Left lung (tissue), 10 donors: ENCODE results near the gene ULK4. TPM values are rescaled to one million over a fixed set of nuclear protein-coding genes. Genes with fewer than 3 reads are reported as not detected.

Experiments used
- ATAC-seq: fragments of 200-7000 bp; cut with Tn5 transposase; one replicate; pipeline ENCODE4 v1.9.1; 2020; ENCODE audit warnings: moderate library complexity
- DNase-seq, 4 donors: peaks; one replicate each; pipeline ENCODE4 v3.0.0-alpha.2; 2013 to 2020
- H3K27ac ChIP-seq, 2 donors: fragments of 200-600 bp; sonication (generic) in 1 of 2; one replicate each; pipeline versions ENCODE4 v1.5.0 to v1.8.0; 2020 to 2021
- H3K27me3 ChIP-seq, 2 donors: fragments of 200-600 bp; sonication (generic) in 1 of 2; one replicate each; pipeline versions ENCODE4 v1.5.0 to v1.8.0; 2020 to 2021
- H3K36me3 ChIP-seq, 2 donors: fragments of 200-600 bp; sonication (generic) in 1 of 2; one replicate each; pipeline versions ENCODE4 v1.5.0 to v1.8.0; 2020 to 2021
- H3K4me1 ChIP-seq, 2 donors: fragments of 200-600 bp; one replicate each; pipeline ENCODE4 v1.8.0; 2021
- H3K4me3 ChIP-seq, 2 donors: fragments of 200-600 bp; sonication (generic) in 1 of 2; one replicate each; pipeline versions ENCODE4 v1.5.0 to v1.8.0; 2020 to 2021; ENCODE audit warnings: mild to moderate bottlenecking in 1 of 2
- H3K9me3 ChIP-seq, 2 donors: fragments of 200-600 bp; sonication (generic) in 1 of 2; one replicate each; pipeline versions ENCODE4 v1.5.0 to v1.8.0; 2020 to 2021
- CTCF ChIP-seq, 2 donors: fragments of 200-600 bp; sonication (generic) in 1 of 2; IDR thresholded peaks; one replicate each; pipeline versions ENCODE4 v1.5.0 to v1.8.0; 2021; ENCODE audit warnings: antibody characterized with exemption in 2 of 2
- intact Hi-C, 2 donors: fragments of 100-400 bp; cut with DNase I; formaldehyde crosslinking; loops; one replicate each; pipeline versions ENCODE4 v1.11.2 to v1.14.2; 2022
- polyA plus RNA-seq, 6 donors: library from polyadenylated mRNA; unstranded; fragments of 120-200 nt; gene quantifications; one replicate each; pipeline ENCODE4 v1.2.1, GENCODE V29; 2013; ENCODE audit not compliant: insufficient read length in 6 of 6
- total RNA-seq, 2 donors: library from RNA; stranded (reverse); fragmentation: NEBNext Ultra II Directional; extraction: Animal tissue kit (Norgen Biotek cat#: 25700); gene quantifications; one replicate each; pipeline ENCODE4 v1.2.1, GENCODE V29; 2021
- donor health status: DM: no; HTN: yes; CAD: no.
- donor health status: DM: no; HTN: no; CAD: no.

Gene ULK4
- total and polyA plus RNA-seq, 8 donors = 3.9 to 12.1 (median 5.6) TPM

GRCh38 chr3:41581700-41582099, 380.2 kb downstream of the ULK4 start:
- no peak for TF ChIP-seq CTCF (IDR thresholded peaks at IDR 0.05)
- no peak overlapping the region for H3K4me3 ChIP-seq
- no peak overlapping the region for H3K27ac ChIP-seq
- ATAC-seq = no peak
- no peak for DNase-seq
- no peaks in the 10 kb centered on the region for H3K36me3 ChIP-seq
- intact Hi-C loops = no loop called here
- H3K9me3 ChIP-seq = no peaks in the 10 kb centered on the region
- H3K27me3 ChIP-seq = no peaks in the 10 kb centered on the region
- no peaks in the 10 kb centered on the region for H3K4me1 ChIP-seq

GRCh38 chr3:41580274-41580959, 381.5 kb downstream of the ULK4 start:
- Histone ChIP-seq H3K9me3 (no peaks in the 10 kb centered on the region), H3K4me1 (no peaks in the 10 kb centered on the region), H3K36me3 (no peaks in the 10 kb centered on the region), H3K4me3 (no peak overlapping the region), H3K27me3 (no peaks in the 10 kb centered on the region), H3K27ac (no peak overlapping the region)
- no peak for TF ChIP-seq CTCF (IDR thresholded peaks at IDR 0.05)
- intact Hi-C loops = no loop called here
- ATAC-seq = no peak
- no peak for DNase-seq

- no peaks in the 10 kb centered on the region for H3K27me3 ChIP-seq
- H3K9me3 ChIP-seq = no peaks in the 10 kb centered on the region
- H3K36me3 ChIP-seq = no peaks in the 10 kb centered on the region
- DNase-seq (no peak), ATAC-seq (no peak)
- intact Hi-C loops = no loop called here
- H3K4me1 ChIP-seq = no peaks in the 10 kb centered on the region
- H3K4me3 ChIP-seq = no peak overlapping the region
- no peak for TF ChIP-seq CTCF (IDR thresholded peaks at IDR 0.05)
- H3K27ac ChIP-seq = no peak overlapping the region
Observed at GRCh38 chr3:41579861-41580260, 382.0 kb downstream of the ULK4 start.

- no peak overlapping the region for H3K4me3 ChIP-seq
- intact Hi-C loops = no loop called here
- no peak for TF ChIP-seq CTCF (IDR thresholded peaks at IDR 0.05)
- no peaks in the 10 kb centered on the region for H3K27me3 ChIP-seq
- H3K27ac ChIP-seq = no peak overlapping the region
- DNase-seq (no peak), ATAC-seq (peak; percentile 66)
- H3K36me3 ChIP-seq = no peaks in the 10 kb centered on the region
- H3K9me3 ChIP-seq = no peaks in the 10 kb centered on the region
- H3K4me1 ChIP-seq = no peaks in the 10 kb centered on the region
Observed at GRCh38 chr3:41578798-41579197, 383.1 kb downstream of the ULK4 start.

- Histone ChIP-seq H3K27me3 (no peaks in the 10 kb centered on the region), H3K9me3 (no peaks in the 10 kb centered on the region), H3K4me3 (no peak overlapping the region), H3K36me3 (no peaks in the 10 kb centered on the region), H3K27ac (no peak overlapping the region), H3K4me1 (no peaks in the 10 kb centered on the region)
- DNase-seq (no peak), ATAC-seq (no peak)
- no peak for TF ChIP-seq CTCF (IDR thresholded peaks at IDR 0.05)
- intact Hi-C loops = no loop called here
Observed at GRCh38 chr3:41575724-41576123, 386.2 kb downstream of the ULK4 start.
